Measurements from ENCODE around the gene ASMTL.
"Not testable (repeated sequence)": the region's sequence is repeated elsewhere in the genome, so short reads cannot be mapped to it uniquely, and the experiment has no call there.

ASMTL gene

GRCh38 chrX:1418901-1419544 lies 33.7 kb downstream of the ASMTL start:
- Histone ChIP-seq H3K4me3 (ENCODE audit: low read length in 2 of 2) (no peak overlapping the region), H3K36me3 (ENCODE audit: control insufficient read depth in 2 of 2, insufficient read depth in 2 of 2, low read length in 2 of 2) (peaks cover 38 to 48% of the 10 kb centered on the region in 2 donors), H3K9me3 (ENCODE audit: control insufficient read depth in 2 of 2, low read length in 2 of 2) (peaks cover 2 to 13% of the 10 kb centered on the region in 2 donors), H3K9ac (ENCODE audit: low read length in 2 of 2) (no peak overlapping the region), H3K27ac (ENCODE audit: low read length) (no peak overlapping the region), H3K4me1 (ENCODE audit: control insufficient read depth, insufficient read depth, low read length) (no peaks in the 10 kb centered on the region), H3K27me3 (ENCODE audit: control insufficient read depth in 1 of 2, insufficient read depth in 2 of 2, low read length in 2 of 2) (no peaks in the 10 kb centered on the region)

DNA sequence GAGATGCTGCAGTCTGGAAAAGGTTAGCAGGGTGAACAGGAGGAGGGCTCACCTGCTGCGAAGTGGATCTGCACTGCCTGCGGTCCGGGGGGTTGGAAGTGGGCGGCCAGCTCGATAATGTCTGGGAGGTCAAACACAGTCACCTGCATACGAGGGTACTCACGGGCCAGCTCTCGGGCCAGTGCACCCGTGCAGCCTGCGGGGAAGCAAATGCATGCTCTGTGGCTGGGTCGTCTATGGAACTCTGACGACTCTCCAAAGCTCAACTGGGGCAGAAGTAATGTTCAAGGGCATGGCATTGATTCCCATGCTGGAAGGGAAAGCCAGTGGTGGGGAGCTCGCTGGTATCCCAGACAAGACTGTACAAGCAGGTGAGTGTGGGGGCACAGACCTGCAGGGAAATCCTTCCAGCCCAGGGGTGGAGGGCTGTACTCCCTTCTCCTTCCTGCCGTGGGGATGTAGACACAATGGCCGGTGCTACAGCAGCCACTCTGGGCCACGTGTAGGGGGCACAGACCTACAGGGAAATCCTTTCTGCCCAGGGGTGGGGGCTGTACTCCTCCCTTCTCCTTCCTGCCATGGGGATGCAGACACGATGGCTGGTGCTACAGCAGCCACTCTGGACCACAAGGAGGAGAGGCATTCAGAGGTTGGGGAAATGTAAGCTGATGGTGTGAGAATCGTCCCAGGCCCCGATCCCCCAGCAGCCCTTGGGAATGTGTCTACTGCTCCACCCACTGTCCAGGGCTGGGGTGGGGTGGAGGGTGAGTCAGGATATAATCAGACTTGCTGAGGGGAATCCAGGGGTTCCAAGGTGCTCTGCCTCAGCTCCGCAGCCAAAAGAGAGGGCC lies 34.6 kb downstream of the ASMTL start:
- Histone ChIP-seq H3K27ac (ENCODE audit: low read length) (no peak overlapping the region), H3K4me3 (ENCODE audit: low read length in 2 of 2) (no peak overlapping the region), H3K27me3 (ENCODE audit: control insufficient read depth in 1 of 2, insufficient read depth in 2 of 2, low read length in 2 of 2) (no peaks in the 10 kb centered on the region), H3K4me1 (ENCODE audit: control insufficient read depth, insufficient read depth, low read length) (no peaks in the 10 kb centered on the region), H3K9me3 (ENCODE audit: control insufficient read depth in 2 of 2, low read length in 2 of 2) (peaks cover 2 to 13% of the 10 kb centered on the region in 2 donors), H3K36me3 (ENCODE audit: control insufficient read depth in 2 of 2, insufficient read depth in 2 of 2, low read length in 2 of 2) (peaks cover 32 to 44% of the 10 kb centered on the region in 2 donors), H3K9ac (ENCODE audit: low read length in 2 of 2) (no peak overlapping the region)

DNA sequence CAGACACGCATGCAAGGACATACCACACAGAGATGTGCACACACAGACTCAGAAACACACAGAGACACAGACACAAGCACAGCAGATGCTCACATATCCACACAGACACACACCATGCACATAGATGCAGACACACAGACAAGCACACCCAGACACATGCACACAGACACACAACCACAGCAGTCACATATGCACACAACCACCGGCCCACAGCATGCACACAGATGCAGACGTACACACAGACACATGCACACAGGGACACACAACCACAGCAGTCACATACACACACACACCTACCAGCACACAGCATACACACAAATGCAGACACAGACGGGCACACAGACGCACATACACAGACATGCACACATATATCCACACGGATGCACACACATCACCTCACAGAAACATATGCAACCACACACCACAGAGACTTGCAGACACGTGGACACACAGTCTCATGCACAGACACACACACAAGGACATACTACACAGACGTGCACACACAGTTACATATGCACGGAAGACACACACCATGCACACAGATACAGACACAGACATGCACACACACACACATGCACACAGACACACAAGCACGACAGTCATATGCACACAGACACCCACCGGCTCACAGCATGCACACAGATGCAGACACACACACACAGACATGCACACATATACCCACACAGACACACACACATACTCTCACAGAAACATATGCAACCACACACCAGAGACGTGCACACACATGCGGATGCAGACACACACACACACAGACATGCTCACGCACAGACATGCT lies 35.5 kb downstream of the ASMTL start:
- no peak overlapping the region for H3K9ac ChIP-seq (ENCODE audit: low read length in 2 of 2)
- H3K36me3 ChIP-seq (ENCODE audit: control insufficient read depth in 2 of 2, insufficient read depth in 2 of 2, low read length in 2 of 2): peaks cover 30 to 40% of the 10 kb centered on the region in 2 donors

GRCh38 chrX:1416327-1416784 lies 36.4 kb downstream of the ASMTL start:
- no peak overlapping the region for H3K9ac ChIP-seq (ENCODE audit: low read length in 2 of 2)
- H3K27ac ChIP-seq (ENCODE audit: low read length): no peak overlapping the region
- H3K9me3 ChIP-seq (ENCODE audit: control insufficient read depth in 2 of 2, low read length in 2 of 2): peaks cover 0 to 5% of the 10 kb centered on the region in 2 donors
- H3K4me3 ChIP-seq (ENCODE audit: low read length in 2 of 2): no peak overlapping the region
- no peaks in the 10 kb centered on the region for H3K4me1 ChIP-seq (ENCODE audit: control insufficient read depth, insufficient read depth, low read length)
- H3K27me3 ChIP-seq (ENCODE audit: control insufficient read depth in 1 of 2, insufficient read depth in 2 of 2, low read length in 2 of 2): no peaks in the 10 kb centered on the region
- peaks cover 22 to 32% of the 10 kb centered on the region in 2 donors for H3K36me3 ChIP-seq (ENCODE audit: control insufficient read depth in 2 of 2, insufficient read depth in 2 of 2, low read length in 2 of 2)

More for the DNA sequence above, 35.5 kb downstream of the ASMTL start:
- H3K4me3 ChIP-seq (ENCODE audit: low read length in 2 of 2): no peak overlapping the region
- no peak overlapping the region for H3K27ac ChIP-seq (ENCODE audit: low read length)
- no peaks in the 10 kb centered on the region for H3K4me1 ChIP-seq (ENCODE audit: control insufficient read depth, insufficient read depth, low read length)
- H3K9me3 ChIP-seq (ENCODE audit: control insufficient read depth in 2 of 2, low read length in 2 of 2): peaks cover 0 to 9% of the 10 kb centered on the region in 2 donors
- H3K27me3 ChIP-seq (ENCODE audit: control insufficient read depth in 1 of 2, insufficient read depth in 2 of 2, low read length in 2 of 2): no peaks in the 10 kb centered on the region

- Histone ChIP-seq H3K9ac (ENCODE audit: low read length in 2 of 2) (no peak overlapping the region), H3K9me3 (ENCODE audit: control insufficient read depth in 2 of 2, low read length in 2 of 2) (no peaks in the 10 kb centered on the region), H3K4me1 (ENCODE audit: control insufficient read depth, insufficient read depth, low read length) (no peaks in the 10 kb centered on the region), H3K4me3 (ENCODE audit: low read length in 2 of 2) (no peak overlapping the region), H3K36me3 (ENCODE audit: control insufficient read depth in 2 of 2, insufficient read depth in 2 of 2, low read length in 2 of 2) (peaks cover 13 to 16% of the 10 kb centered on the region in 2 donors), H3K27me3 (ENCODE audit: control insufficient read depth in 1 of 2, insufficient read depth in 2 of 2, low read length in 2 of 2) (no peaks in the 10 kb centered on the region), H3K27ac (ENCODE audit: low read length) (no peak overlapping the region)
Observed at GRCh38 chrX:1412551-1413161, 40.1 kb downstream of the ASMTL start.

DNA sequence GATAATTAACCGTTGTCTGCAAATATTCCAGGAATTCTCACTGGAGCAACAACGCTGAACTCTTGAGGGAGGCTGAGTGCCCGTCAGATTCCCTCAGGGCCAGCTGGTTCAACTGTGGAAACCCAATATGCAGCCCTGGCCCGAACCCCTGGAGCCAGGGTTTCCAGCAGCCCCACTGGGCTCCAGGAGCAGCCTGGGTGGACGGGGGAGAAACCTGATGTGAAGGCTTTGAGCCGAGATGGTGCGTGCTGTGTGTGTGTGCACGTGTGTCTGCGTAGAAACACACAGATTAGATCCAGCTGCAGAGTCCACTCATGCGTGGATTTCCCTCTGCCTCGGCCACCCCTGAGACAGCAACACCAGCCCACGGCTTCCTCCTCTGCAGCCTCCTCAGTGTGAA lies 41.4 kb downstream of the ASMTL start:
- Histone ChIP-seq H3K4me1 (ENCODE audit: control insufficient read depth, insufficient read depth, low read length) (no peaks in the 10 kb centered on the region), H3K9me3 (ENCODE audit: control insufficient read depth in 2 of 2, low read length in 2 of 2) (no peaks in the 10 kb centered on the region), H3K27ac (ENCODE audit: low read length) (no peak overlapping the region), H3K36me3 (ENCODE audit: control insufficient read depth in 2 of 2, insufficient read depth in 2 of 2, low read length in 2 of 2) (peaks cover 20 to 24% of the 10 kb centered on the region in 2 donors), H3K9ac (ENCODE audit: low read length in 2 of 2) (no peak overlapping the region), H3K27me3 (ENCODE audit: control insufficient read depth in 1 of 2, insufficient read depth in 2 of 2, low read length in 2 of 2) (no peaks in the 10 kb centered on the region), H3K4me3 (ENCODE audit: low read length in 2 of 2) (no peak overlapping the region)

- H3K9me3 ChIP-seq (ENCODE audit: control insufficient read depth in 2 of 2, low read length in 2 of 2): no peaks in the 10 kb centered on the region
- no peak overlapping the region for H3K27ac ChIP-seq (ENCODE audit: low read length)
- H3K27me3 ChIP-seq (ENCODE audit: control insufficient read depth in 1 of 2, insufficient read depth in 2 of 2, low read length in 2 of 2): no peaks in the 10 kb centered on the region
- H3K9ac ChIP-seq (ENCODE audit: low read length in 2 of 2): no peak overlapping the region
- no peaks in the 10 kb centered on the region for H3K4me1 ChIP-seq (ENCODE audit: control insufficient read depth, insufficient read depth, low read length)
- H3K4me3 ChIP-seq (ENCODE audit: low read length in 2 of 2): no peak overlapping the region
- H3K36me3 ChIP-seq (ENCODE audit: control insufficient read depth in 2 of 2, insufficient read depth in 2 of 2, low read length in 2 of 2): peaks cover 42 to 49% of the 10 kb centered on the region in 2 donors
Observed at GRCh38 chrX:1407035-1407434, 45.7 kb downstream of the ASMTL start.

- not testable (repeated sequence) for H3K9me3 ChIP-seq (ENCODE audit: control insufficient read depth in 2 of 2, low read length in 2 of 2); H3K9ac ChIP-seq (ENCODE audit: low read length in 2 of 2); H3K4me3 ChIP-seq (ENCODE audit: low read length in 2 of 2); H3K27ac ChIP-seq (ENCODE audit: low read length); H3K4me1 ChIP-seq (ENCODE audit: control insufficient read depth, insufficient read depth, low read length); H3K27me3 ChIP-seq (ENCODE audit: control insufficient read depth in 1 of 2, insufficient read depth in 2 of 2, low read length in 2 of 2)
- peaks cover 42 to 55% of the 10 kb centered on the region in 2 donors for H3K36me3 ChIP-seq (ENCODE audit: control insufficient read depth in 2 of 2, insufficient read depth in 2 of 2, low read length in 2 of 2)
Observed at GRCh38 chrX:1405769-1406168, 46.9 kb downstream of the ASMTL start.

DNA sequence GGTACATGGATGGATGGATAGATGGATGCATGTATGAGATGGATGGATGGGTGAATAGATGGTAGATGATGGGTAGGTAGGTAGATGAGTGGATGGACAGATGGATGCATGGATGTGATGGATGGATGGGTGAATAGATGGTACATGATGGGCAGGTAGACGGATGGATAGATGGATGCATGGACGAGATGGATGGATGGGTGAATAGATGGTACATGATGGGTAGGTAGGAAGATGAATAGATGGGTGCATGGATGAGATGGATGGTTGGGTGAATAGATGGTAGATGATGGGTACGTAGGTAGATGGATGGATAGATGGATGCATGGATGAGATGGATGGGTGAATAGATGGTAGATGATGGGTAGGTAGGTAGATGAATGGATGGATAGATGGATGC lies 48.8 kb downstream of the ASMTL start:
- not testable (repeated sequence) for H3K27ac ChIP-seq (ENCODE audit: low read length); H3K9ac ChIP-seq (ENCODE audit: low read length in 2 of 2); H3K4me1 ChIP-seq (ENCODE audit: control insufficient read depth, insufficient read depth, low read length); H3K9me3 ChIP-seq (ENCODE audit: control insufficient read depth in 2 of 2, low read length in 2 of 2); H3K4me3 ChIP-seq (ENCODE audit: low read length in 2 of 2); H3K27me3 ChIP-seq (ENCODE audit: control insufficient read depth in 1 of 2, insufficient read depth in 2 of 2, low read length in 2 of 2)
- peaks cover 42 to 57% of the 10 kb centered on the region in 2 donors for H3K36me3 ChIP-seq (ENCODE audit: control insufficient read depth in 2 of 2, insufficient read depth in 2 of 2, low read length in 2 of 2)

DNA sequence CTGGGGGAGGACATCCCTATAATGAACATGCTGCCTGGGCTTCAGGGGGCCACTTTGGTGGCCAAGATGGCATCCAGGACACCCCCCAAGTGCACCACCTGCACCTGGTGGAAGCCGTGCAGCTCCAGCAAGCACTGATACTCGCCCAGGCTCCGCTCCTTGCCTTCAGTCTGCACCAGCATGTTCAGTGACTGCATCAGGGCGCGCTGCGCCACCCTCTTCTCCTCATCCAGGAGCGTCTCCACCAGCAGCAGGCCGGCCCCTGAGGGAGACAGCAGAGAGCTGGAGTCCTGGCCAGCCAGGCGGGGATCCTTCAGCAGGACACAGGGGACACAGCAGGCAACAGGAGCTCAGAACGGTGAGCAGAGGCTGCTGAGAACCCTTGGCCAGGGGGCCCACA lies 49.5 kb downstream of the ASMTL start:
- H3K27ac ChIP-seq (ENCODE audit: low read length): no peak overlapping the region
- H3K9ac ChIP-seq (ENCODE audit: low read length in 2 of 2): no peak overlapping the region
- H3K27me3 ChIP-seq (ENCODE audit: control insufficient read depth in 1 of 2, insufficient read depth in 2 of 2, low read length in 2 of 2): no peaks in the 10 kb centered on the region
- H3K9me3 ChIP-seq (ENCODE audit: control insufficient read depth in 2 of 2, low read length in 2 of 2): no peaks in the 10 kb centered on the region
- no peak overlapping the region for H3K4me3 ChIP-seq (ENCODE audit: low read length in 2 of 2)
- H3K36me3 ChIP-seq (ENCODE audit: control insufficient read depth in 2 of 2, insufficient read depth in 2 of 2, low read length in 2 of 2): peaks cover 42 to 57% of the 10 kb centered on the region in 2 donors
- no peaks in the 10 kb centered on the region for H3K4me1 ChIP-seq (ENCODE audit: control insufficient read depth, insufficient read depth, low read length)

All from stomach smooth muscle (tissue), 2 donors.